ENCODE measurements around the gene CIBAR2. TPM values are rescaled to one million over a fixed set of nuclear protein-coding genes. Genes with fewer than 3 reads are reported as not detected.

The CIBAR2 gene
- total and polyA plus RNA-seq, 8 donors: 0.29 to 10.9 (median 5.9) TPM

- Histone ChIP-seq H3K4me1 (peaks cover 0 to 23% of the 10 kb centered on the region in 2 donors), H3K9me3 (no peaks in the 10 kb centered on the region), H3K36me3 (peaks cover 0 to 70% of the 10 kb centered on the region in 2 donors), H3K27me3 (no peaks in the 10 kb centered on the region), H3K27ac (no peak overlapping the region), H3K4me3 (no peak overlapping the region)
- no peak for TF ChIP-seq CTCF (IDR thresholded peaks at IDR 0.05)
- intact Hi-C loops (cut with DNase I): no loop called here
- DNase-seq (peak in 1 of 4 donors; percentile 64), ATAC-seq (no peak)
These were observed 45.2 kb downstream of the CIBAR2 start for GRCh38 chr16:85067024-85067423.

- ATAC-seq (no peak), DNase-seq (peak in 1 of 4 donors; percentile 28)
- Histone ChIP-seq H3K4me1 (peaks cover 0 to 29% of the 10 kb centered on the region in 2 donors), H3K9me3 (no peaks in the 10 kb centered on the region), H3K4me3 (no peak overlapping the region), H3K27ac (no peak overlapping the region), H3K27me3 (no peaks in the 10 kb centered on the region), H3K36me3 (peaks cover 0 to 64% of the 10 kb centered on the region in 2 donors)
- no peak for TF ChIP-seq CTCF (IDR thresholded peaks at IDR 0.05)
- intact Hi-C loops (cut with DNase I): no loop called here
These were observed 45.9 kb downstream of the CIBAR2 start for GRCh38 chr16:85066346-85066885.

GRCh38 chr16:85065099-85065498, 47.2 kb downstream of the CIBAR2 start:
- ATAC-seq (no peak), DNase-seq (peak in 1 of 4 donors; percentile 51)
- H3K4me1 ChIP-seq: peaks cover 0 to 41% of the 10 kb centered on the region in 2 donors
- intact Hi-C loops (cut with DNase I): no loop called here
- H3K27me3 ChIP-seq: no peaks in the 10 kb centered on the region
- H3K4me3 ChIP-seq: no peak overlapping the region
- no peaks in the 10 kb centered on the region for H3K9me3 ChIP-seq
- H3K36me3 ChIP-seq: peaks cover 0 to 50% of the 10 kb centered on the region in 2 donors
- no peak for TF ChIP-seq CTCF (IDR thresholded peaks at IDR 0.05)
- H3K27ac ChIP-seq: no peak overlapping the region

GRCh38 chr16:85064186-85064585, 48.1 kb downstream of the CIBAR2 start:
- Histone ChIP-seq H3K4me1 (peaks cover 0 to 47% of the 10 kb centered on the region in 2 donors), H3K36me3 (peaks cover 0 to 41% of the 10 kb centered on the region in 2 donors), H3K27ac (no peak overlapping the region), H3K9me3 (no peaks in the 10 kb centered on the region), H3K27me3 (no peaks in the 10 kb centered on the region), H3K4me3 (no peak overlapping the region)
- peak in 1 of 4 donors; percentile 21 for DNase-seq
- no peak for ATAC-seq
- intact Hi-C loops (cut with DNase I): no loop called here
- TF ChIP-seq CTCF (IDR thresholded peaks at IDR 0.05): no peak

GRCh38 chr16:85062845-85063244, 49.4 kb downstream of the CIBAR2 start:
- intact Hi-C loops (cut with DNase I): no loop called here
- Histone ChIP-seq H3K4me3 (no peak overlapping the region), H3K36me3 (peaks cover 0 to 39% of the 10 kb centered on the region in 2 donors), H3K4me1 (peaks cover 0 to 49% of the 10 kb centered on the region in 2 donors), H3K9me3 (no peaks in the 10 kb centered on the region), H3K27ac (peak overlapping the region; percentile 29 to 79), H3K27me3 (no peaks in the 10 kb centered on the region)
- TF ChIP-seq CTCF (IDR thresholded peaks at IDR 0.05): no peak
- ATAC-seq: peak; percentile 49
- peak in 1 of 4 donors; percentile 66 for DNase-seq
